ACC112 (cell line): ENCODE measurements around the gene XRRA1.
"Not testable (repeated sequence)": the region's sequence is repeated elsewhere in the genome, so short reads cannot be mapped to it uniquely, and the experiment has no call there.

Source experiments
- H2AFZ ChIP-seq: fragments of 200-600 bp; sonication (generic); one replicate; pipeline ENCODE4 v1.6.0; 2017; ENCODE audit warnings: antibody characterized with exemption, low read length; ENCODE audit not compliant: unreplicated experiment
- H3K27ac ChIP-seq: fragments of 200-600 bp; sonication (generic); 2 replicates; pipeline ENCODE4 v1.5.1; 2014; ENCODE audit warnings: low read depth, mild to moderate bottlenecking, antibody characterized with exemption, low read length, moderate library complexity
- H3K27me3 ChIP-seq: fragments of 200-600 bp; sonication (generic); 2 replicates; pipeline ENCODE4 v1.6.1; 2014; ENCODE audit warnings: mild to moderate bottlenecking, antibody characterized with exemption, low read length, moderate library complexity, mixed read lengths; ENCODE audit not compliant: insufficient read depth
- H3K36me3 ChIP-seq: fragments of 200-600 bp; sonication (generic); 2 replicates; pipeline ENCODE4 v1.6.1; 2016; ENCODE audit warnings: mild to moderate bottlenecking, antibody characterized with exemption, low read length, moderate library complexity, mixed read lengths; ENCODE audit not compliant: insufficient read depth
- H3K4me1 ChIP-seq: fragments of 200-600 bp; sonication (generic); one replicate; pipeline ENCODE4 v1.6.1; 2016; ENCODE audit warnings: low read length, mixed read lengths; ENCODE audit not compliant: insufficient read depth, unreplicated experiment, control insufficient read depth
- H3K4me3 ChIP-seq: fragments of 200-600 bp; sonication (generic); 2 replicates; pipeline ENCODE4 v1.5.1; 2014; ENCODE audit warnings: mild to moderate bottlenecking, low read depth, low read length
- H3K79me2 ChIP-seq: fragments of 200-600 bp; sonication (generic); one replicate; pipeline ENCODE4 v1.6.0; 2016; ENCODE audit warnings: low read length; ENCODE audit not compliant: control insufficient read depth, unreplicated experiment, insufficient read depth

The XRRA1 gene

DNA sequence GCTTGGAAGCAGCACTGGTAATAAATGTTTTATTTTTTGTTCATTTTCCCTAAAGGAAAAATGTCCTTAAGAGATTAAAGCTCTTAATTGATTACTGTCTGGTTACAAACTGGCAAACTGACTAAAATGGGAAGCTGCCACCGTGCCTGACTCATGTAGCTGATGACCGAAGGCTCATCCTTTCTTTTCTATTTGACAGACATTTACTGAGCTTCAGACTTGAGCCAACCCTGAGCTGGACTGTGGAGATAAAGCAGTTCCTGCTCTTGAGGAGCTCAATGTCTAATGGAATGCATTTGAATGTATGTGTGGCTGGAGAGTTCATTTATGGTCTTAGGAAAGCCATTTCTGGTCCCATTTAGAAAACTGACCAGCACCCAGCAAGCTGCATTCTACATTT lies 108.9 kb downstream of the XRRA1 start:
- Histone ChIP-seq H3K27ac (no peak overlapping the region), H3K79me2 (no peaks in the 10 kb centered on the region), H3K4me3 (no peak overlapping the region), H3K36me3 (peaks cover 37% of the 10 kb centered on the region; the same call in 1 of the 2 replicates), H3K27me3 (no peaks in the 10 kb centered on the region), H2AFZ (no peak overlapping the region), H3K4me1 (peaks cover 5% of the 10 kb centered on the region)

DNA sequence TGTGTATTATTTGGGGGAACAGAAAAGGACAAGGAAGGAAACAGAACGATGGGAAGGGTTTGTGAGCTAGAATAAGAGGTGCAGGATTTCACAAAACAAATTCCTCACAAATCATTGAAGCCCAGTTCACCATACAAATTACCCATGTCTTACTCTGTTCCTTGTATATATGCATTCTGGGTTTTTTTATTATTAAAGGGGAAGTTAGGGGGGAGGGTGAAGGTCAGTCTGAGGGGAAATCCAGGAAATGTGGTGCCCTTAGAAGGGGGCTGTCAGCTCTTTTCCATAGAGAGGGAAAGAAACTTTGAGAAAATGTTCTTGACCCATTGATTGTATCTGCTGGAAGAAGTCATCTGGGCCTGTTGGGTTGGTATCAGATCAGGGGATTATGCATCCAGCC lies 109.4 kb downstream of the XRRA1 start:
- Histone ChIP-seq H3K27ac (no peak overlapping the region), H3K27me3 (no peaks in the 10 kb centered on the region), H3K79me2 (no peaks in the 10 kb centered on the region), H3K4me3 (no peak overlapping the region), H3K4me1 (peaks cover 5% of the 10 kb centered on the region), H3K36me3 (peaks cover 37% of the 10 kb centered on the region; the same call in 1 of the 2 replicates), H2AFZ (no peak overlapping the region)

DNA sequence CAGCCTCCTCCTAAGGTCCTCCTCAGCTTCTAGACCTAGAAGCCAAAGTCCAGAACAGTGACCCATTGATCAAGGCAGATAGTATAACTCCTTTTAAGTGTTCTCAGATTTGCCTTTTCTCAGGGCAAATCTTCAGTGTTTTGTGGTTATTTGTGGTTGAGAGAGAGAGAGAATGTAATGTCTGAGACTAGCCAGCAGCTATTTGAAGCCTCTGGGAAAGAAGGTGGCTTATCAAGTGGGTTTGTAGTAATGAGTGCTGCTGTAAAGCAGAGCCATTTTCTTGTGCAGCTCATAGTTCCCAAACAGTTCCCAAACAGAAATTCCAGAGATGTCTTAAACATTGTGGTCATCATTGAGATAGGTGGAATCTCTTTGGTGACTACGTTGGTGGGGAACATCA lies 110.7 kb downstream of the XRRA1 start:
- Histone ChIP-seq H2AFZ (no peak overlapping the region), H3K36me3 (peaks cover 37% of the 10 kb centered on the region; the same call in 1 of the 2 replicates), H3K4me1 (peaks cover 5% of the 10 kb centered on the region), H3K27ac (no peak overlapping the region), H3K79me2 (no peaks in the 10 kb centered on the region), H3K27me3 (no peaks in the 10 kb centered on the region), H3K4me3 (no peak overlapping the region)

DNA sequence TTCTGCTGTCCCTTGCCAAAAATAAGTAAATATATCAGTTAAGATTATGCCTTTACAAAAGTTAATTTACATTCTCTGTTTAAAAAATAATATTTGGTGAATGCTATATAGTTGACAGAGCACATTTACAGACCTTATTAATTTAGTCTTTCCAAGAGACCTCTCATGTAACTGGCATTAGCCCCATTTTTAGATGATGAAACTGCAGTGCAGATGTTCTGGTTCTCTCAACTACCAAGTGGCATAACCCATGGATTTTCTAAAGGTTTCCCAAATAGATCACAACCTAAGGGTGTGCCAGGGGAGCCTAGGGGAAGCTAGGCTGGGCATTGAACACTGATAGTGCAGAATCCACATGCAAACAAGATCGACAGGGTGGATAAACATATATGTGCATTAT lies 111.7 kb downstream of the XRRA1 start:
- Histone ChIP-seq H3K79me2 (no peaks in the 10 kb centered on the region), H2AFZ (no peak overlapping the region), H3K4me1 (peaks cover 5% of the 10 kb centered on the region), H3K27ac (no peak overlapping the region), H3K4me3 (no peak overlapping the region), H3K36me3 (peaks cover 33% of the 10 kb centered on the region; the same call in 1 of the 2 replicates), H3K27me3 (no peaks in the 10 kb centered on the region)

DNA sequence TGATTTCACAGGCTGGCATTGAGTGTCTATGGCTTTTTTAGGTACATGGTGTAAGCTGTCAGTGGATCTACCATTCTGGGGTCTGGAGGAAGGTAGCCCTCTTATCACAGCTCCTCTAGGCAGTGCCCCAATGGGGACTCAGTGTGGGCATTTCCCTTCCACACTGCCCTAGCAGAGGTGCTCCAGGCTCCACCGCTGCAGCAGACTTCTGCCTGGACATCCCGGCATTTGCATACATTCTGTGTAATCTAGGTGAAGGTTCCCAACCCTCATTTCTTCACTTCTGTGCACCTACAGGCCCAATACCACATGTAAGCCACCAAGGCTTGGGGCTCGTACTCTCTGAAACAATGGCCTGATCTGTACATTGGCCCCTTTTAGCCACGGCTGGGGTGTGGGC lies 122.0 kb downstream of the XRRA1 start:
- peaks cover 6% of the 10 kb centered on the region for H3K4me1 ChIP-seq
- no peak overlapping the region for H2AFZ ChIP-seq
- peaks cover 43% of the 10 kb centered on the region for H3K36me3 ChIP-seq
- no peak overlapping the region for H3K4me3 ChIP-seq
- peaks cover 1% of the 10 kb centered on the region for H3K79me2 ChIP-seq
- H3K27ac ChIP-seq, result no peak overlapping the region
- no peaks in the 10 kb centered on the region for H3K27me3 ChIP-seq

DNA sequence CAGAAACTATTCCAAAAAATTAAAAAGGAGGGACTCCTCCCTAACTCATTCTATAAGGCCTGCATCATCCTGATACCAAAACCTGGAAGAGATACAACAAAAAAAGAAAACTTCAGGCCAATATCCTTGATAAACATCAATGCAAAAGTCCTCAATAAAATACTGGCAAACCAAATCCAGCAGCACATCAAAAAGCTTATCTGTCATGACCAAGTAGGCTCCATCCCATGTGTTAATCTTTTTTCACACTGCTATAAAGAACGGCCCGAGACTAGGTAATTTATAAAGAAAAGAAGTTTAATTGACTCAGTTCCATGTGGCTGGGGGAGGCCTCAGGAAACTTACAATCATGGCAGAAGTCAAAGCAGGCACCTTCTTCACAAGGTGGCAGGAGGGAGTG lies 123.3 kb downstream of the XRRA1 start:
- H3K27me3 ChIP-seq, H3K27ac ChIP-seq, H3K4me3 ChIP-seq, H2AFZ ChIP-seq, H3K79me2 ChIP-seq: not testable (repeated sequence)
- Histone ChIP-seq H3K4me1 (peaks cover 15% of the 10 kb centered on the region), H3K36me3 (peaks cover 45% of the 10 kb centered on the region)

DNA sequence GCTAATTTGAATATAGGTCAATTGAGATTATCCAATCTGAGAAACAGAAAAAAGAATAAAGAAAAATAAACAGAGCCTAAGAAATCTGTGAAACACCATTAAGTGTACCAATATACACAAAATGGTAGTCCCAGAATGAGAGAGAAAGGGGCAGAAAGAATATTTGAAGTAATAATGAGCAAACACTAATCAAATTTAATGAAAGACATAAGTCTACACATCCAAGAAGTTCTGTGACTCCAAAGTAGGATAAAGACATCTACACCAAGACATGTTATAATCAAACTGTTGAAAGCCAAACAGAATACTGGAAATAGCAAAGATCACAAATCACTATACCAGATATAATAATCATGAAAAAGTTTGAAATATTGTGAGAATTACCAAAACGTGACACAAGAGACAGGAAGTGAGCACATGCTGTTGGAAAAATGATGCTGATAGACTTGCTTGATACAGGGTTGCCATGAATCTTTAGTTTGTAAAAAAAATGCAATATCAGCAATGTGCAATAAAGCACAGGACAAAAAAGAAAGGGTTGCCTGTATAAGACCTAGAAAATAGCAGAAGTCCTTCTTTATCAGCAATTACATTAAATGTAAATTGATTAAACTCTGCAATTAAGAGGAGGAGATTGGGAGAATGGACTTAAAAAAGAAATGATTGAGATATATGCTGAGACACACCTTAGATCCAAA lies 124.5 kb downstream of the XRRA1 start:
- H3K4me1 ChIP-seq, result peaks cover 27% of the 10 kb centered on the region

DNA sequence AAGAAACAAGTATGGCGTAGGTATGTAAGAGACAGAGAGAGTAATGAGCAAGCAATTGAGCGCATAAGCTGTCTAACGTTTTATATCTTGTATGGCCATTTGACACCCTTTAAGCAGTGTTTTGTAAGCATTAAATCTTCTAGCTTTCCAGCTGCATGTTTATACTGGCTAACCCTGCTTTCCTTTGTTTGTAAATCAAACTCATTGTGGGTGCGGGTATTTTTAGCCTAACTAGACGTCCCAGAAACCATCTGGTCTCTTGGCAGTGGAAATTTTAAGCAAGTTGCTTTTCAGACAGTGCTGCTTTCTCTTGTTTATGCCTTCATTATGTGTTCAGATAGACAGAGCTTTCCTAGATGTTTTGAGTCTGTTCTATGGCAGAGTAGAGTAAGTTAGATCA lies 126.7 kb downstream of the XRRA1 start:
- Histone ChIP-seq H3K4me3 (no peak overlapping the region), H2AFZ (no peak overlapping the region), H3K27me3 (no peaks in the 10 kb centered on the region), H3K27ac (no peak overlapping the region), H3K36me3 (peaks cover 50% of the 10 kb centered on the region), H3K4me1 (peaks cover 35% of the 10 kb centered on the region), H3K79me2 (peaks cover 4% of the 10 kb centered on the region)

More for the DNA sequence above, 124.5 kb downstream of the XRRA1 start:
- H3K27ac ChIP-seq, result no peak overlapping the region
- H3K36me3 ChIP-seq, result peaks cover 45% of the 10 kb centered on the region
- H2AFZ ChIP-seq, result no peak overlapping the region
- no peaks in the 10 kb centered on the region for H3K27me3 ChIP-seq
- H3K79me2 ChIP-seq, result peaks cover 4% of the 10 kb centered on the region
- H3K4me3 ChIP-seq, result no peak overlapping the region

DNA sequence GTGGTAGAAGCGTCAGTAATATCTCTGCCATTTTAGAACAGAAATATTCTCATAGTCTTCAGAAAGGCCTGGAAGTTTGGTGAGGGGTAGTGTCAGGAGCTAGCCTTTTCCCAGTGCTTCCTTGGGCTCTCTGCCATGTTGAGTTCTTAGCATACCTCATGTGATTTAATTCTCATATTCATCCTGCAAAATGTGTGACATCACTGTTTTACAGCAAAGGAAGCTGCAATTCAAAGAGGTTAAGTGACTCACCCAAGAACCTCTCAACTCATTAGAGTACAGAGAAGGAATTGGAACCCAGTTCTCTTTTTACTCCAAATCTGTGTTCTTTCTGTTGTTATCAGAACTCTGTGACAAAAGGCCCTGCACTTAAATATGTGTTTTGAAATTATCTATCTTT lies 128.1 kb downstream of the XRRA1 start:
- Histone ChIP-seq H3K4me3 (no peak overlapping the region), H3K36me3 (peaks cover 36% of the 10 kb centered on the region), H3K27ac (peak overlapping the region; percentile 73), H3K79me2 (peaks cover 4% of the 10 kb centered on the region), H3K4me1 (peaks cover 35% of the 10 kb centered on the region), H3K27me3 (no peaks in the 10 kb centered on the region), H2AFZ (no peak overlapping the region)

DNA sequence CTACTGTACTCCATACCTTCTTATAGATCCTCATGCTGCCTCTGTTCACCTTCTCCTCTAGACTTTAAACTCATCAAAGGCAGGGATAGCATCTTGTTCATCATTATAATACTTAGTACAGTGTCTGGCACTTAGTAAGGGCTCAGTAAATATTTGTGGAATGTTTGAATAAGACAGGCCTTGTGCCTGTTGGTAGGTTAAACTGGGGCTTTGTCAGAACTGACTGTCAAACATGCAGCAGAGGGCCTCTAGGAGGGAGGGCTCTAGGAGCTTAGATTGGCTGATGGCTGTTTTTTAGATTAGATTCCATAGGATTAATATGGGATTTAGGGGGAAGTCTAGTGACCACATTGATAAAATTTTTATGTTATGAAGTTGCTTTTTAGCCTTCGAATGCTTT lies 129.5 kb downstream of the XRRA1 start:
- H3K4me1 ChIP-seq, result peaks cover 35% of the 10 kb centered on the region
- H3K27ac ChIP-seq, result peak overlapping the region; percentile 73
- peaks cover 22% of the 10 kb centered on the region for H3K36me3 ChIP-seq
- H3K4me3 ChIP-seq, result no peak overlapping the region
- no peaks in the 10 kb centered on the region for H3K27me3 ChIP-seq
- no peak overlapping the region for H2AFZ ChIP-seq
- peaks cover 4% of the 10 kb centered on the region for H3K79me2 ChIP-seq

DNA sequence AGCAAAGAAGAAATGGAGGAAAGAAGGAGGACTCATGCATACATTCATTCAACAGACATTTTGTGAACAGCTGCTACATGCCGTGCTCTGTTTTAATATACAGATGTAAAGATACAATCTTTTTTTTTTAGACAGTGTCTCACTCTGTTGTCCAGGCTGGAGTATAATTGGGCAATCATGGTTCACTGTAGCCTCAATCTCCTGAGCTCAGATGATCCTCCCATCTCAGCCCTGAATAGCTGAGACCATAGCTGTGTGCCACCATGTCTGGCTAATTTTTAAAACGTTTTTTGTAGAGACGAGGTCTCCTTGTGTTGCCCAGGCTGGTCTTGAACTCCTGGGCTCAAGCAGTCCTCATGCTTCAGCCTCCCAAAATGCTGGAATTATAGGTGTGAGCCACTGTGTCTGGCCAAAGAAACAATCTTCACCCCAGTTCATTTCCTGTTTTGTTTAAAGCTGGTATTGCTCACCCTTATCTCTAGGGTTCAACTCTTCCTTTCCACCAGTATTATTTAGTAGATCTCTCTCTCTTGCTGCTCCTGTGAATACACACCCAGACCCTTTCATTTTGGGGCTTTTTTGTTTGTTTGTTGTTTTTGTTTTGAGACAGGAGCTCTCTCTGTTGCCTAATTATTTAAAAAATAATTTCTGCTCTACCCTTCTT lies 130.5 kb downstream of the XRRA1 start:
- Histone ChIP-seq H3K27ac (peak overlapping the region; percentile 1; the same call in 1 of the 2 replicates), H3K27me3 (no peaks in the 10 kb centered on the region), H3K4me3 (no peak overlapping the region), H3K36me3 (peaks cover 12% of the 10 kb centered on the region), H3K4me1 (peaks cover 35% of the 10 kb centered on the region), H3K79me2 (peaks cover 4% of the 10 kb centered on the region), H2AFZ (no peak overlapping the region)
